ENCODE measurements around the gene FAM114A1. TPM values are rescaled to one million over a fixed set of nuclear protein-coding genes. Genes with fewer than 3 reads are reported as not detected.
"Not testable (repeated sequence)": the region's sequence is repeated elsewhere in the genome, so short reads cannot be mapped to it uniquely, and the experiment has no call there.

FAM114A1 gene
- polyA plus RNA-seq, 3 donors: 29.4 to 35.3 (median 29.5) TPM

DNA sequence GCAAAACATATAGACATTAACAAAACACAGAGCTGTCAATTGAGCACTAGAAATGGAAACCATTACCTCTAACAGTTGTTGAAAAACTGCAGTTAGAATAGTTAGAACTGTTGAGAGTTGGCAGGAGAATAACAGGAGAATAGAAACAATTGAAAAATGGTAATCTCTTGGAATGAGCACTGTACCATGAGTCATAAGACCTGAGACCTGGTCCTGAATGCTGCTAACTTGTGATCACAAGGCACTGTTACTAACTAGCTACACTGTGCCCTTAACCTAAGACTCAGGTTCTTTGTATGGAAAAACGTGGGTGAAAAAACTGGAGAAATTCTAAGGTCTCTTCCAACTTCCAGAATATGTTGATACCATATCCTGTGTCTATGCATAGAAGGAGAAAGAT lies 29.3 kb downstream of the FAM114A1 start:
- DNase-seq: no peak

DNA sequence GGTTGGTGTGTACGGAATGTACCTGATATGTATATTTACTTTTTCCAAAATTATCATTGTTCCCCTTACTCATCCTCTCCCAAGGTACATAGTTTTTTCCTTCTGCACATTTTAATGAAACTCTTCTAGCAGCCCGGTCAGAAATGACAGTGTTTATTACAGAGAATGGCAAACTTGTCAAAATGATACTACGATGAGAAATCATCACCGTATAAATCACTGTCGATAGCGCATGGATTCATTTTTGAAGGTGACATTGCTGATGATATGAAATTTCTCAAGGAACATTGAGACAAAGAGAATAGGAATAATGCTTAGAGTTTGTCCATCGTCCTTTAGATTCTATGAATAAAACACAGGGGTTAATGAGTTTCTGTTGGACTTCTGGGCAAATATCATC lies 30.6 kb downstream of the FAM114A1 start:
- DNase-seq: no peak

- DNase-seq: no peak
These were observed 34.6 kb downstream of the FAM114A1 start for GRCh38 chr4:38902221-38902620.

DNA sequence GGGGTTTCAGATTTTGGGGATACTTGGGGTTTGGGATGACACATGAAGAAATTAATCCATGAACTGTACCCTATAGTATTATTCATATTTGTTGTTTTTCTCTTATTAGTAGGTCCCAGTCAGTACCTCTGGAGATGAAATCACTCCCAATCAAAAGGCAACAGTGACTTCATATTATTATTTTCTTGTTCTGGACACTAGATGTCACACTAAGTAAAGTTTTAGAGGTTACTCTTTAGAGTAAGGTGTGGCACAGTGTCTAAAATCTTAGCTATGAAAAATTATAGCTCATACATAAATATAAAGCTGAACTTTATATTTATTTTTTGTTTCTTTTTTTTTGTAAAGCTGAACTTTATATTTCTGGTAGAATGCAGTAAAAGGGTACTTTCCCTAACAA lies 35.1 kb downstream of the FAM114A1 start:
- DNase-seq: no peak

DNA sequence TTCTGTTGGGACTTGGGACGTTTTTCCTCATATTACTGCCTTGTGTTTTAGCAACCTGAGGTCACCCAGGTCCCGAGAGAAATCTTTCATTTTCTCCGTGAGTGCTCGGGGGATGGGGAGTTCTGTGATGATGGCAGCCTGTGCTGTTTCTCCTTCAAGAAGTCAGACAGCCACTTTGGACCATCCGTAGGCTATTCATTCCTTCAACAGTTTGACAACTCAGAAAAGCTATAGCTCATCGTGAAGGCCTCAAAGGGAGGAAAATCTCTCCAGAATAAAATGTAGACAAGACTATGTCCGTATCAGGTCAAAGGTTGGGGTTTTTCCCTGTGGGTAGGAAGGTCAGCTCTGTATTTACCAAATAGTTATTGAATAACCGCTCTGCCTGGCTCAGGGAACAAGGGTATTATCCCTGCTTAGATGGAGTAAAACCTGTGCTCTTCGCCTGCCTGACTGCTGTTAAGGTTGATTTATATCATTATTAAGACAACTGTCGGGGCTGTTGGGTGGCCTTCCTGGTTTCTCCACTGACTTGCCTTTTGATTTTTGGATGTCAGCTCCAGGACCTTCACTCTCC lies 36.6 kb downstream of the FAM114A1 start:
- no peak for DNase-seq

DNA sequence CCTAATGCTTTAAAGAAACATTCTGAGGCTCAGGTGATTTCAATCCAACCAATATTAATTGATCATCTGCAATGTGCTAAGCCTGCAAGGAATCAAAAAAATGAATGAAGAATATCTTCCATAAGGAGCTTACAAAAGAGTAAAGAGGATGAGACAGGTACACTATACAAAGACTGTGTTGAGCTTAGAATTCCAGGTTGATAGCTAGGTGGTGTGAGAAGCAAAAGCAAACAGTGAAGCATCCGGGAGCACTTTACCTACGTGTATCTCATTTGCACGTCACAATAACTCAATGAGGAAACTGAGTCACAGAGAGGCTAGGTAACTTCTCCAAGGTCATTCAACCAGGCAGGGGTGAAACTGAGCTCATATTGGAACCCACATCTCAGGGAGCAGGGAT lies 37.1 kb downstream of the FAM114A1 start:
- no peak for DNase-seq

- DNase-seq: no peak
These were observed 38.2 kb downstream of the FAM114A1 start for GRCh38 chr4:38905652-38906385.

DNA sequence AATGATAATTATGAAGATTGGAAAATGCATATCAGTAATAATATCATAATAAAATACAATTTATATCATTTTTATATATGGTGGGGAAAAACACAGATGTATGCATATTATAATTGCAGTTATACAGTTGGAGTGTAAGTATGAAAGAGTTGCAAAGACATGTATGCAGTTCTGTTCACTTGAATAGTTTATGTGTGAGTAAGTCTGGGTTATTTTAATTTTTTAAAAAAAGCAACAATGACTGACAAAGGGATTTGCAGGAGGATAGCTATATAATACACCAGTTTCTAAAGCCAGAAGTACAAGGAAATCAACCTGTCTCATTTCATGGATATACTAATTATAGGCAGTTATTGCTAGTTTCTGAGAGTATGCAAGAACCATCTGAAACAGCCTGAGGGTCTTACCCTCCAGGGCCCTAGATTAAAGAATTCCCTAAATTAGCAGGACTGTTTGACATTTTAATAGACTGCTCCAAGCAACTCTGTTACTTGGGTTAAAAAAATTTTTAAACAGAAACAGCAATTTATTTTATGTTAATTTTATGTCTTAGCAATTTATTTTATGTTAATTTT lies 40.2 kb downstream of the FAM114A1 start:
- DNase-seq: no peak

DNA sequence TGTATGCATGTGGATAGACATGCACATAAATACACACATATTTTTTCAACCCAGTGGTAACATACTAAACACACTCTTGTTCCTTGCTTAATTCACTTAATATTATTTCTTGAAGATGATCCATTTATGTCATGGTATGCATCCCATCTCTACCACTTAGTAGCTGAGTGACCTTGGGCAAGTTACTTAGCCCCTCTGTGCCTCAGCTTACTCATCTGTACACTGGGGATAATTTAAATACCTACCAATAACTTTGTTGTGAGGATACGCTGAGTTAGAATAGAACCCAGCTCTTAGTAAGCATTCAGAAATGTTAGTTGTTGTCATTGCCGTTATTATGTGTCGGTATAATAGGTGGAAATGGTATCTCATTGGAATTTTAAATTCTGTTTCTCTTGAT lies 41.4 kb downstream of the FAM114A1 start:
- DNase-seq: no peak

DNA sequence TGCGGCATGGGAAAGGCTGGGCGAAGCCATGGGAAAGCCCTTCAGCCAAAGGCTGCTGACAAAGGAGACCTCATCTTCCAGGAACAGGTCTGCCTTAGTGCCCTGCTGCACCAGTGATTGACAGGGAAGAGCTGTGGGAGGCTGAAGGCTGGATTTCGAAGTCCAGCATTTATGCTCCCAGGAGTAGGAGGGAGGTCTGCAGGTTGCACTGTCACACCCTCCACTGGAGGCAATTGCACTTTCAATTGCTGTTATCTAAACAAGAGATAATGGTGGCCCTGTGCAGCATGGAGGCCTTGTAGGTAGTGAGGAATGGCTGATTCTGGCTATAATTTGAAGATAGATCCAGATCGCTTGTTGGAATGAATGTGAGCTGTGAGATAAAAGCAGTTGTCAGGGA lies 43.7 kb downstream of the FAM114A1 start:
- DNase-seq: no peak

GRCh38 chr4:38914854-38915253 lies 47.2 kb downstream of the FAM114A1 start:
- no peak for DNase-seq

DNA sequence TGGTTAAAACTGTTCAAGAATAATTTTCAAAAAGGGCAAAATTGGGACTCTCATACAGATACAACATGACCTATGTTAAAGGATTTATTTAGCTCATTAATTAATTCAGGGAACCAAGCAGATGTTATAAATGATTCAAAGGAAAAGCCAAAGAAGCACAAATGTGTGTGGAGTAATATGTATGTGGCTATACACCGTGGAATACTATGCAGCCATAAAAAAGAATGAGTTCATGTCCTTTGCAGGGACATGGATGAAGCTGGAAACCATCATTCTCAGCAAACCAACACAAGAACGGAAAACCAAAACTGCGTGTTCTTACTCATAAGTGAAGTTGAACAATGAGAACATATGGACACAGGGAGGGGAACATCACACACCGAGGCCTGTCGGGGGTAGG lies 48.7 kb downstream of the FAM114A1 start:
- DNase-seq: not testable (repeated sequence)

- no peak for DNase-seq
These were observed 49.9 kb downstream of the FAM114A1 start for GRCh38 chr4:38917481-38918025.

- no peak for DNase-seq
These were observed 51.9 kb downstream of the FAM114A1 start for GRCh38 chr4:38919494-38919893.

GRCh38 chr4:38920186-38920585 lies 52.6 kb downstream of the FAM114A1 start:
- DNase-seq: no peak

DNA sequence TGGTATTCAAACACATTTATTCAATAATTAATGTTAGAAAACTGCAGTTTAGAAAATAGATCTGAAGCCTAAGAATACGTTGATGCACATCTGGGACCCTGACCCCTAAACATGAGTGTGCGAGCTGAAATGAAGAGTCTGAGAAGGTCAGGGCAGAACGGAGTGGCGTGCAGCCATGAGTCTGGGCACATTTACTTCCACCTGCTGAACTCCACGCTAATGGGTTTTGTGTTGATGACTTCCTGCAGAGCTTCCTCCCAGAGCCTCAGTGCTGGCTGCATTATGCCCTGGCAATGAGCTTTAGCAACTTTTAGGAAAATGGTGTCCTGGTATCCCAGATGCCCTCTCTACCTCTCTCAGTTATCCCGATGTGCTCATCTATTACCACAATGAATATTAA lies 53.1 kb downstream of the FAM114A1 start:
- DNase-seq: no peak

DNA sequence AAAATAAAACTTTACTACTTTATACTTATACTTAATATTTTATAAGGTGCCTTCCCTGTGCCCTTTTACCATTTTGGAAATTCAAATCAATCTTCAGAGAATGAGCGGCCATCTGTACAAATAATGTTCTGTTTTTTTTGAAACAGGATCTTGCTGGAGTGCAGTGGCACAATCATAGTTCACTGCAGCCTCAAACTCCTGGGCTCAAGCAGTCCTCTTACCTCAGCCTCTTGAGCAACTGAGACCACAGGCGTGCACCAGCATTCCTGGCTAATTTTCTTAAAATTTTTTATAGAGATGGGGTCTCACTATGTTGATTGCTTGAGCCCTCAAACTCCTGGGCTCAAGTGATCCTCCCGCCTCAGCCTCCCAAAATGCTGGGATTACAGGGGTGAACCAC lies 53.5 kb downstream of the FAM114A1 start:
- DNase-seq: no peak

DNA sequence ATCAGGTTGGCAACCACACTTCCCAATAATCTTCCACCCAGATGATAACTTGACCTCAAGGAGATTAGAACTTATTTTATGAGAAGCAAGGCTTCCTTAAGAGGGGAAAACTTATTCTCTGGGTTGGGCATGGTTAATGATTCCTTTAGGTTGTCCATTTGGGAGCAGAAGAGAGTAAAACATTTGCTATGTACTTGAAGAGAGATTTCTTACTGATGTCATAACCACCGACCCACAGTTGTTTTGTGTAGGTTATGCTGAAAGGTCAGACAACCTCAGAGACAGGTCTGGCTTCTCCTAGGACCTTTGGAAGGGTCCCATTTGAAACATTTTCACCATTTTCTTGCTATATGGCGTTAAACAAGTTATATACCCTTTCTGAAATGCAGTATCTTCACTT lies 56.1 kb downstream of the FAM114A1 start:
- DNase-seq: no peak

- no peak for DNase-seq
These were observed 56.7 kb downstream of the FAM114A1 start for GRCh38 chr4:38924353-38924752.

GRCh38 chr4:38925492-38926413 lies 58.1 kb downstream of the FAM114A1 start:
- no peak for DNase-seq

- DNase-seq: no peak
These were observed 59.3 kb downstream of the FAM114A1 start for GRCh38 chr4:38926896-38927295.

DNA sequence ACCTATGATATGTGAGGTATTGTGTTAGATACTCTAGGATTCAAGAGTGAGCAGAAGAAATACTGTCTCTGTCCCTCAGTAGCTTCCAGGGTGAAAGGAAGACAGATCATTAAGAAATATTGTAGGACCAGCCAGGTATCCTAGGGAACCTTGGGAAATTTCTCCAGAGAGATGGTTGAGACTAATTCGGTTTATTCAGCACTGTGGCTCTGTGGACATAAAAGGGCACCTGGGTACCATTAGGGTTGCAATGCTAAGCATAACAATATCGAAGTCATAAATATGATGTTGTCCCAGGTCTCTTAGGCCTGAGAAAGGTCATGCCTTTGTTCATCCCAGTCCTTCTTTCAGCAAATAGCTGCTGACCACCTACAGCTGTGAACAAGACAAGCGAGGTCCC lies 61.0 kb downstream of the FAM114A1 start:
- DNase-seq: no peak
